ENCODE results near the gene MIA2. TPM values are rescaled to one million over a fixed set of nuclear protein-coding genes. Genes with fewer than 3 reads are reported as not detected.

Gene MIA2
- total and polyA plus RNA-seq, 4 donors: 24.9 to 32.2 (median 28.3) TPM

DNA sequence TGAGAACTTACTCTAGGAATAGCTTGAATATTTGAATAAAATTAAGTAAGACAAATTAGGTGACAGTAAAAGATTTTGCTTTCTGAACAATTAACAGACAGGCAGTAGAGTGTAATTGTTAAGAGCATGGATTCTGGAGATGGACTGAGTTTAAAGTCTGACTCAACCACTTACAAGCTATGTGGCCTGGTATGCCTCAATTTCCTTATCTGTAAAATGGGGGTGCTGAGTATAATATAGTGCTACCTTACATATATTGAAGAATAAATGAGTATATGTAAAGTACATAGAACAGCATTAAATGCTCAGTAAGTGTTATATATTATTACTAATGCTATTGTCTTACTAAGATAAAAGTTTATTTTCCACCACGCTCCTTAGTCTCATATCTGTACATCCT is 7.1 kb downstream of the MIA2 start:
- Histone ChIP-seq H3K27me3 (ENCODE audit: control insufficient read depth in 3 of 3, insufficient read depth in 3 of 3, low read length in 2 of 3) (no peaks in the 10 kb centered on the region), H3K9ac (ENCODE audit: insufficient read depth in 1 of 2, low read length in 2 of 2) (no peak overlapping the region), H3K27ac (ENCODE audit: low read depth in 1 of 2, low read length in 1 of 2) (no peak overlapping the region), H3K4me3 (no peak overlapping the region), H3K4me1 (ENCODE audit: control insufficient read depth in 5 of 5, insufficient read depth in 5 of 5, low read length in 5 of 5) (no peaks in the 10 kb centered on the region), H3K9me3 (ENCODE audit: control insufficient read depth in 4 of 4, insufficient read depth in 3 of 4, low read length in 3 of 4) (no peaks in the 10 kb centered on the region), H3K36me3 (ENCODE audit: control insufficient read depth in 4 of 4, insufficient read depth in 4 of 4, low read length in 4 of 4) (no peaks in the 10 kb centered on the region)
- 95 to 100% methylated on average over 1 of the region's 1 CpG for WGBS, 2 donors
- TF ChIP-seq, protein P1, sequence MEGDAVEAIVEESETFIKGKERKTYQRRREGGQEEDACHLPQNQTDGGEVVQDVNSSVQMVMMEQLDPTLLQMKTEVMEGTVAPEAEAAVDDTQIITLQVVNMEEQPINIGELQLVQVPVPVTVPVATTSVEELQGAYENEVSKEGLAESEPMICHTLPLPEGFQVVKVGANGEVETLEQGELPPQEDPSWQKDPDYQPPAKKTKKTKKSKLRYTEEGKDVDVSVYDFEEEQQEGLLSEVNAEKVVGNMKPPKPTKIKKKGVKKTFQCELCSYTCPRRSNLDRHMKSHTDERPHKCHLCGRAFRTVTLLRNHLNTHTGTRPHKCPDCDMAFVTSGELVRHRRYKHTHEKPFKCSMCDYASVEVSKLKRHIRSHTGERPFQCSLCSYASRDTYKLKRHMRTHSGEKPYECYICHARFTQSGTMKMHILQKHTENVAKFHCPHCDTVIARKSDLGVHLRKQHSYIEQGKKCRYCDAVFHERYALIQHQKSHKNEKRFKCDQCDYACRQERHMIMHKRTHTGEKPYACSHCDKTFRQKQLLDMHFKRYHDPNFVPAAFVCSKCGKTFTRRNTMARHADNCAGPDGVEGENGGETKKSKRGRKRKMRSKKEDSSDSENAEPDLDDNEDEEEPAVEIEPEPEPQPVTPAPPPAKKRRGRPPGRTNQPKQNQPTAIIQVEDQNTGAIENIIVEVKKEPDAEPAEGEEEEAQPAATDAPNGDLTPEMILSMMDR (IDR thresholded peaks at IDR 0.05; ENCODE audit: control extremely low read depth, extremely low read depth): no peak
- DNase-seq (no peak), ATAC-seq (ENCODE audit: insufficient read depth, low FRiP score) (no peak)

GRCh38 chr14:39241637-39242036 is 7.9 kb downstream of the MIA2 start:
- no peak for ATAC-seq (ENCODE audit: insufficient read depth, low FRiP score)
- DNase-seq: no peak
- H3K4me3 ChIP-seq: no peak overlapping the region
- WGBS, 2 donors: 76 to 91% methylated on average over 1 of the region's 1 CpG
- no peak overlapping the region for H3K27ac ChIP-seq (ENCODE audit: low read depth in 1 of 2, low read length in 1 of 2)
- H3K4me1 ChIP-seq (ENCODE audit: control insufficient read depth in 5 of 5, insufficient read depth in 5 of 5, low read length in 5 of 5): no peaks in the 10 kb centered on the region
- H3K9ac ChIP-seq (ENCODE audit: insufficient read depth in 1 of 2, low read length in 2 of 2): no peak overlapping the region
- no peaks in the 10 kb centered on the region for H3K27me3 ChIP-seq (ENCODE audit: control insufficient read depth in 3 of 3, insufficient read depth in 3 of 3, low read length in 2 of 3)
- H3K9me3 ChIP-seq (ENCODE audit: control insufficient read depth in 4 of 4, insufficient read depth in 3 of 4, low read length in 3 of 4): no peaks in the 10 kb centered on the region
- H3K36me3 ChIP-seq (ENCODE audit: control insufficient read depth in 4 of 4, insufficient read depth in 4 of 4, low read length in 4 of 4): no peaks in the 10 kb centered on the region
- TF ChIP-seq, protein P1 (IDR thresholded peaks at IDR 0.05; ENCODE audit: control extremely low read depth, extremely low read depth): no peak

DNA sequence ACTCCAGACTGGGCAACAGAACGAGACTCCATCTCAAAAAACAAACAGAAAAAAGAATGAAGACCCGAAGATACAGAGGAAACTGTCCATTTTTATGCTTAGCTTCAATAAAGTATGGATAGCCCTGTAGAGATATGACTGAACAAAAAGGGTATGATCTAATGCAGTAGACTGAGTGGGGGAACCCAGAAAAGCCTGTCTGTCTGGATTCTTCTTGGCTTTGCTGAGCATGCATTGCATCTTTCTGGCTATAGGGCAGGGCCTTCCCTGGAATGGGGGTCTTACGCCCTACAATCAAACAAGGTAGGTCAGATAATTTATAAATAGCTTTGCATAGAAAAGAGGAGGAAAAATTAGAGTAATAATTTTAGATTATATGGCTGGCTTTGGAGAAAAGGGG is 10.1 kb downstream of the MIA2 start:
- Histone ChIP-seq H3K36me3 (ENCODE audit: control insufficient read depth in 4 of 4, insufficient read depth in 4 of 4, low read length in 4 of 4) (no peaks in the 10 kb centered on the region), H3K9ac (ENCODE audit: insufficient read depth in 1 of 2, low read length in 2 of 2) (no peak overlapping the region), H3K27ac (ENCODE audit: low read depth in 1 of 2, low read length in 1 of 2) (no peak overlapping the region), H3K4me1 (ENCODE audit: control insufficient read depth in 5 of 5, insufficient read depth in 5 of 5, low read length in 5 of 5) (no peaks in the 10 kb centered on the region), H3K27me3 (ENCODE audit: control insufficient read depth in 3 of 3, insufficient read depth in 3 of 3, low read length in 2 of 3) (no peaks in the 10 kb centered on the region), H3K4me3 (no peak overlapping the region), H3K9me3 (ENCODE audit: control insufficient read depth in 4 of 4, insufficient read depth in 3 of 4, low read length in 3 of 4) (no peaks in the 10 kb centered on the region)
- TF ChIP-seq, protein P1 (IDR thresholded peaks at IDR 0.05; ENCODE audit: control extremely low read depth, extremely low read depth): no peak
- 82 to 85% methylated on average over 3 of the region's 3 CpGs for WGBS, 2 donors
- peak in 1 of 3 donors; percentile 14 for DNase-seq
- no peak for ATAC-seq (ENCODE audit: insufficient read depth, low FRiP score)

- TF ChIP-seq, protein P1 (IDR thresholded peaks at IDR 0.05; ENCODE audit: control extremely low read depth, extremely low read depth): no peak
- ATAC-seq (ENCODE audit: insufficient read depth, low FRiP score) (no peak), DNase-seq (no peak)
- no peak overlapping the region for H3K9ac ChIP-seq (ENCODE audit: insufficient read depth in 1 of 2, low read length in 2 of 2)
- H3K9me3 ChIP-seq (ENCODE audit: control insufficient read depth in 4 of 4, insufficient read depth in 3 of 4, low read length in 3 of 4): no peaks in the 10 kb centered on the region
- no peaks in the 10 kb centered on the region for H3K27me3 ChIP-seq (ENCODE audit: control insufficient read depth in 3 of 3, insufficient read depth in 3 of 3, low read length in 2 of 3)
- no peak overlapping the region for H3K4me3 ChIP-seq
- no peaks in the 10 kb centered on the region for H3K36me3 ChIP-seq (ENCODE audit: control insufficient read depth in 4 of 4, insufficient read depth in 4 of 4, low read length in 4 of 4)
- no peaks in the 10 kb centered on the region for H3K4me1 ChIP-seq (ENCODE audit: control insufficient read depth in 5 of 5, insufficient read depth in 5 of 5, low read length in 5 of 5)
- 90 to 91% methylated on average over 1 of the region's 1 CpG for WGBS, 2 donors
- H3K27ac ChIP-seq (ENCODE audit: low read depth in 1 of 2, low read length in 1 of 2): no peak overlapping the region
Measured at GRCh38 chr14:39246618-39247017, 12.9 kb downstream of the MIA2 start.

Data from lung (tissue), 12 donors.